IMR-90 (cell line): ENCODE results near the gene CEP55. TPM values are rescaled to one million over a fixed set of nuclear protein-coding genes. Genes with fewer than 3 reads are reported as not detected.

ENCODE experiments used
- ATAC-seq: fragments of 200-7000 bp; cut with Tn5 transposase; 2 replicates; pipeline ENCODE4 v1.9.1; 2020; ENCODE audit warnings: low read depth, mild to moderate bottlenecking, moderate library complexity
- BruUV-seq: library from RNA; stranded (reverse); fragments of 400-500 nt; replicated peaks from 2 replicates; lab custom pipeline; 2021; lab: Mats Ljungman, UMichigan
- CTCF ChIA-PET: fragments of 300-600 bp; formaldehyde crosslinking; extraction: SDS; loops from one replicate; lab custom pipeline; 2021; ENCODE audit warnings: antibody characterized with exemption; lab: Yijun Ruan, JAX
- POLR2A ChIA-PET: fragments of 300-600 bp; sonication (Branson Sonifier 250); formaldehyde crosslinking; loops from one replicate; lab custom pipeline; 2022; ENCODE audit warnings: antibody characterized with exemption; ENCODE audit not compliant: unreplicated experiment; lab: Charles Lee
- DNase-seq: peaks from one replicate; pipeline ENCODE4 v3.0.0; 2013
- H2AFZ ChIP-seq: replicated peaks from 2 replicates; pipeline ENCODE3; 2013; ENCODE audit warnings: low read length, mild to moderate bottlenecking; ENCODE audit not compliant: poor library complexity
- H2AK5ac ChIP-seq: 2 replicates; pipeline ENCODE4 v1.6.1; 2013; ENCODE audit warnings: low read depth, low read length, inconsistent platforms
- H2AK9ac ChIP-seq: replicated peaks from 2 replicates; pipeline ENCODE3; 2013; ENCODE audit warnings: mild to moderate bottlenecking, low read depth, low read length, moderate library complexity; ENCODE audit not compliant: poor library complexity
- H2BK120ac ChIP-seq: 2 replicates; pipeline ENCODE4 v1.6.1; 2013; ENCODE audit warnings: low read depth, low read length, inconsistent platforms
- H2BK15ac ChIP-seq: 3 replicates; pipeline ENCODE4 v1.6.1; 2013; ENCODE audit warnings: low read depth, low read length, inconsistent platforms
- H2BK20ac ChIP-seq: 2 replicates; pipeline ENCODE4 v1.6.1; 2013; ENCODE audit warnings: low read depth, mild to moderate bottlenecking, inconsistent platforms, low read length, moderate library complexity
- H2BK5ac ChIP-seq: 2 replicates; pipeline ENCODE4 v1.6.1; 2013; ENCODE audit warnings: mild to moderate bottlenecking, low read depth, low read length, inconsistent platforms; ENCODE audit not compliant: poor library complexity, severe bottlenecking
- H3K14ac ChIP-seq: replicated peaks from 2 replicates; pipeline ENCODE4 v1.6.1; 2013; ENCODE audit warnings: low read depth, low read length, inconsistent platforms
- H3K18ac ChIP-seq: 2 replicates; pipeline ENCODE4 v1.6.1; 2013; ENCODE audit warnings: low read depth, low read length, control low read depth
- H3K23ac ChIP-seq: 2 replicates; pipeline ENCODE4 v1.6.1; 2013; ENCODE audit warnings: low read depth, low read length, inconsistent platforms
- H3K27ac ChIP-seq: 2 replicates; pipeline ENCODE4 v1.5.1; 2013; ENCODE audit warnings: mild to moderate bottlenecking, control low read depth, low read length; ENCODE audit not compliant: insufficient read depth
- H3K27me3 ChIP-seq: 2 replicates; pipeline ENCODE4 v1.6.1; 2013; ENCODE audit warnings: low read length; ENCODE audit not compliant: control insufficient read depth, insufficient read depth
- H3K36me3 ChIP-seq: 2 replicates; pipeline ENCODE4 v1.6.1; 2013; ENCODE audit warnings: low read length, mixed read lengths; ENCODE audit not compliant: control insufficient read depth, insufficient read depth
- H3K4ac ChIP-seq: 2 replicates; pipeline ENCODE4 v1.6.1; 2013; ENCODE audit warnings: low read depth, low read length, inconsistent platforms
- H3K4me1 ChIP-seq: 2 replicates; pipeline ENCODE4 v1.6.1; 2013; ENCODE audit warnings: low read length, mixed read lengths; ENCODE audit not compliant: control insufficient read depth, insufficient read depth
- H3K4me2 ChIP-seq: 2 replicates; pipeline ENCODE4 v1.6.1; 2013; ENCODE audit warnings: low read depth, mild to moderate bottlenecking, control low read depth, low read length, moderate library complexity
- H3K4me3 ChIP-seq: 2 replicates; pipeline ENCODE4 v1.5.1; 2013; ENCODE audit warnings: low read depth, mild to moderate bottlenecking, control low read depth, low read length, moderate library complexity; ENCODE audit not compliant: insufficient read depth
- H3K56ac ChIP-seq: 2 replicates; pipeline ENCODE4 v1.6.1; 2013; ENCODE audit warnings: low read length, inconsistent platforms; ENCODE audit not compliant: insufficient read depth; ENCODE audit errors: extremely low read depth
- H3K79me1 ChIP-seq, 2 experiments: 2 replicates each; pipeline ENCODE4 v1.6.1; 2013; ENCODE audit warnings: low read length in 2 of 2, inconsistent platforms in 1 of 2, low read depth in 1 of 2
- H3K9ac ChIP-seq: 2 replicates; pipeline ENCODE4 v1.6.1; 2013; ENCODE audit warnings: low read depth, low read length, control low read depth
- H3K9me1 ChIP-seq: 2 replicates; pipeline ENCODE4 v1.6.1; 2013; ENCODE audit warnings: low read length, inconsistent platforms; ENCODE audit not compliant: insufficient read depth
- H3K9me3 ChIP-seq: 2 replicates; pipeline ENCODE4 v1.6.1; 2013; ENCODE audit warnings: low read length; ENCODE audit not compliant: control insufficient read depth, insufficient read depth
- H4K20me1 ChIP-seq: 2 replicates; pipeline ENCODE4 v1.6.1; 2013; ENCODE audit warnings: low read length, inconsistent platforms; ENCODE audit not compliant: insufficient read depth
- H4K5ac ChIP-seq: 2 replicates; pipeline ENCODE4 v1.6.1; 2013; ENCODE audit warnings: mild to moderate bottlenecking, low read depth, low read length, control low read depth
- H4K8ac ChIP-seq, 2 experiments: 2 replicates each; pipeline ENCODE4 v1.6.1; 2013; ENCODE audit warnings: low read depth in 2 of 2, low read length in 2 of 2, control low read depth in 1 of 2, inconsistent platforms in 1 of 2
- H4K91ac ChIP-seq: 2 replicates; pipeline ENCODE4 v1.6.1; 2013; ENCODE audit warnings: low read depth, low read length, inconsistent platforms; ENCODE audit not compliant: insufficient read depth
- BHLHE40 ChIP-seq: fragments of 150-350 bp; IDR thresholded peaks from 2 replicates; pipeline ENCODE4 v1.6.1; 2016; ENCODE audit warnings: mild to moderate bottlenecking, low read depth, low read length
- CEBPB ChIP-seq: IDR thresholded peaks from 2 replicates; pipeline ENCODE4 v1.6.1; 2012; ENCODE audit warnings: low read depth, low read length, improper control_type of control experiment
- FOS ChIP-seq: fragments of 150-350 bp; IDR thresholded peaks from 2 replicates; pipeline ENCODE4 v1.6.1; 2016; ENCODE audit warnings: low read depth, low read length
- MAZ ChIP-seq: IDR thresholded peaks from 2 replicates; pipeline ENCODE4 v1.6.1; 2012; ENCODE audit warnings: low read depth, mild to moderate bottlenecking, low read length, improper control_type of control experiment, moderate library complexity, borderline replicate concordance
- MXI1 ChIP-seq: IDR thresholded peaks from 2 replicates; pipeline ENCODE4 v1.6.1; 2012; ENCODE audit warnings: low read depth, mild to moderate bottlenecking, low read length, moderate library complexity, borderline replicate concordance
- NFE2L2 ChIP-seq: fragments of 150-350 bp; IDR thresholded peaks from 2 replicates; pipeline ENCODE4 v1.6.1; 2016; ENCODE audit warnings: low read depth, mild to moderate bottlenecking, low read length
- POLR2A ChIP-seq: IDR thresholded peaks from 2 replicates; pipeline ENCODE4 v1.6.1; 2012; ENCODE audit warnings: mild to moderate bottlenecking, low read depth, low read length
- RAD21 ChIP-seq: IDR thresholded peaks from 2 replicates; pipeline ENCODE4 v1.6.1; 2012; ENCODE audit warnings: low read length, improper control_type of control experiment
- RCOR1 ChIP-seq: IDR thresholded peaks from 2 replicates; pipeline ENCODE4 v1.6.1; 2012; ENCODE audit warnings: mild to moderate bottlenecking, low read length, improper control_type of control experiment; ENCODE audit not compliant: insufficient replicate concordance
- RFX5 ChIP-seq: IDR thresholded peaks from 2 replicates; pipeline ENCODE4 v1.8.0; 2012; ENCODE audit warnings: low read depth, mild to moderate bottlenecking, low read length, moderate library complexity
- SMC3 ChIP-seq: fragments of 150-350 bp; IDR thresholded peaks from 2 replicates; pipeline ENCODE4 v1.6.1; 2016; ENCODE audit warnings: low read depth, mild to moderate bottlenecking, antibody characterized with exemption, low read length, moderate library complexity
- WGBS, 2 experiments: methylation state at CpG; one replicate each; pipeline versions ENCODE4 v1.1.5 to v1.1.7; 2013; ENCODE audit warnings: missing lambda C conversion rate in 2 of 2; ENCODE audit not compliant: insufficient read length in 1 of 2; ENCODE audit errors: extremely low coverage in 2 of 2; 5-methylcytosine and 5-hydroxymethylcytosine counted together
- dilution Hi-C: fragments of 300-500 bp; cut with HindIII; formaldehyde crosslinking; loops from one replicate; pipeline ENCODE4 v1.14.3; 2018; ENCODE audit warnings: low sequenced_read_pairs; ENCODE audit not compliant: unreplicated experiment
- in situ Hi-C: fragments of 300-500 bp; cut with MboI; formaldehyde crosslinking; loops from 3 replicates; pipeline ENCODE4 v1.14.3; 2019; ENCODE audit warnings: low sequenced_read_pairs, inconsistent platforms, mixed read lengths
- intact Hi-C: fragments of 100-400 bp; cut with micrococcal nuclease; formaldehyde crosslinking; loops from 2 replicates; pipeline ENCODE4 v1.10.0; 2022
- polyA plus RNA-seq, 3 experiments: library from polyadenylated mRNA; depleted of rRNA; stranded (reverse); fragments of >200 nt; gene quantifications; 2 replicates each; pipeline ENCODE4 v1.2.3, GENCODE V29; 2012; ENCODE audit warnings: low replicate concordance in 1 of 3
- total RNA-seq: library from RNA; depleted of rRNA; stranded (reverse); fragments of >200 nt; gene quantifications from 2 replicates; pipeline ENCODE4 v1.2.3, GENCODE V29; 2012
- TF ChIP-seq, protein P1 (sequence below): fragments of 150-350 bp; IDR thresholded peaks from 2 replicates; pipeline ENCODE4 v1.6.1; 2016; ENCODE audit warnings: low read depth, mild to moderate bottlenecking, low read length, moderate library complexity, borderline replicate concordance

Gene CEP55
- total and polyA plus RNA-seq, 2 of the 4 experiments (the other 2 are of a cell fraction), result 15.7 to 23.5 TPM

DNA sequence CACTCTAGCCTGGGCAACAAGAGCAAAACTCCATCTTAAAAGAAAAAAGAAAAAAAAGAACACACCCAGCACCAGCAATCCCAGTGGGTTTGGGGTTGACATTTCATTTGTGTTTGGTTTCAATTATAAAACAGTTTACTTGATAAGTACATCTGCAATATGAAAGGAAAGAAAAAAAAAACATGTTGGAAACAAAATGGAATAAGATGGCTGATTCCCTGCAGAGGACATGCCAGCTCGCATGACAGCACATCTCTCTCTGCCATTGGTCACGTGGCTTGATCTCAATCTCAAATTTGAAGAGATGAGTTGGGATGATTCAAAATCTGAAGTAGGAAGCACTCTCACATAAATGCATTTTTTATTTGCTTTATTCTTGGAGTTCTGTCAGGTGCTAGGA lies 42.3 kb upstream of the CEP55 start:
- H2BK120ac ChIP-seq, result no peak overlapping the region
- no peak overlapping the region for H2AFZ ChIP-seq
- peaks cover 33 to 72% of the 10 kb centered on the region in 2 experiments for H3K79me1 ChIP-seq
- H3K23ac ChIP-seq, result no peak overlapping the region
- POLR2A ChIA-PET, result no interaction called here
- no TSS peak for BruUV-seq
- peak overlapping the region; percentile 28 for H2BK5ac ChIP-seq
- TF ChIP-seq POLR2A (no peak), BHLHE40 (no peak), FOS (no peak), RAD21 (no peak), SMC3 (no peak), CEBPB (no peak), MAZ (no peak), RFX5 (no peak), NFE2L2 (no peak), MXI1 (no peak), RCOR1 (no peak)
- TF ChIP-seq, protein P1, sequence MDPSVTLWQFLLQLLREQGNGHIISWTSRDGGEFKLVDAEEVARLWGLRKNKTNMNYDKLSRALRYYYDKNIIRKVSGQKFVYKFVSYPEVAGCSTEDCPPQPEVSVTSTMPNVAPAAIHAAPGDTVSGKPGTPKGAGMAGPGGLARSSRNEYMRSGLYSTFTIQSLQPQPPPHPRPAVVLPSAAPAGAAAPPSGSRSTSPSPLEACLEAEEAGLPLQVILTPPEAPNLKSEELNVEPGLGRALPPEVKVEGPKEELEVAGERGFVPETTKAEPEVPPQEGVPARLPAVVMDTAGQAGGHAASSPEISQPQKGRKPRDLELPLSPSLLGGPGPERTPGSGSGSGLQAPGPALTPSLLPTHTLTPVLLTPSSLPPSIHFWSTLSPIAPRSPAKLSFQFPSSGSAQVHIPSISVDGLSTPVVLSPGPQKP, result no peak
- CTCF ChIA-PET, result no interaction called here
- H3K9me3 ChIP-seq, result no peaks in the 10 kb centered on the region
- dilution Hi-C loops, result no loop called here
- H4K8ac ChIP-seq, result no peak overlapping the region
- H3K27me3 ChIP-seq, result no peaks in the 10 kb centered on the region
- H2BK20ac ChIP-seq, result no peak overlapping the region
- H3K4me2 ChIP-seq, result no peak overlapping the region
- peaks cover 17% of the 10 kb centered on the region for H3K9me1 ChIP-seq
- H2AK5ac ChIP-seq, result no peak overlapping the region
- no peak overlapping the region for H2AK9ac ChIP-seq
- H3K56ac ChIP-seq, result no peak overlapping the region
- no CpG with 5 or more reads among the region's 2 CpGs for WGBS, 2 experiments
- no peak overlapping the region for H3K18ac ChIP-seq
- H3K4me1 ChIP-seq, result peaks cover 10% of the 10 kb centered on the region
- in situ Hi-C loops, result no loop called here
- 0 out of 2 replicates have a peak overlapping the region, but pooled peaks have one; percentile 15 for H4K5ac ChIP-seq
- no peak for ATAC-seq
- no peak overlapping the region for H3K4ac ChIP-seq
- H2BK15ac ChIP-seq, result no peak overlapping the region
- H3K36me3 ChIP-seq, result peaks cover 39% of the 10 kb centered on the region
- no peak for DNase-seq
- H4K91ac ChIP-seq, result no peak overlapping the region
- no peak overlapping the region for H3K4me3 ChIP-seq
- H3K9ac ChIP-seq, result no peak overlapping the region
- no peak overlapping the region for H3K14ac ChIP-seq
- H4K20me1 ChIP-seq, result no peaks in the 10 kb centered on the region
- H3K27ac ChIP-seq, result peak overlapping the region; percentile 31; the same call in 1 of the 2 replicates
- intact Hi-C loops, result no loop called here
